ENCODE results near the gene TFF3.

The TFF3 gene

GRCh38 chr21:42300045-42300583, 15.1 kb downstream of the TFF3 start:
- POLR2A ChIA-PET = no interaction called here
- CTCF ChIA-PET = interaction anchor here (1.0 to 3.3 kb wide), 2 partner anchors 11 to 31 kb away, joined by 3 to 23 read pairs; no protein-coding TSS in a partner anchor
- no peak for TF ChIP-seq CTCF (IDR thresholded peaks at IDR 0.05; ENCODE audit: control extremely low read depth, extremely low read depth, low read depth, missing control alignments)
- no peak for DNase-seq (ENCODE audit: extremely low spot score)

- DNase-seq (ENCODE audit: extremely low spot score) = no peak
- POLR2A ChIA-PET = no interaction called here
- no peak for TF ChIP-seq CTCF (IDR thresholded peaks at IDR 0.05; ENCODE audit: control extremely low read depth, extremely low read depth, low read depth, missing control alignments)
- CTCF ChIA-PET = interaction anchor here (1.0 to 3.3 kb wide), 2 partner anchors 11 to 31 kb away, joined by 3 to 23 read pairs; no protein-coding TSS in a partner anchor
Measured at GRCh38 chr21:42299324-42300044, 15.7 kb downstream of the TFF3 start.

DNA sequence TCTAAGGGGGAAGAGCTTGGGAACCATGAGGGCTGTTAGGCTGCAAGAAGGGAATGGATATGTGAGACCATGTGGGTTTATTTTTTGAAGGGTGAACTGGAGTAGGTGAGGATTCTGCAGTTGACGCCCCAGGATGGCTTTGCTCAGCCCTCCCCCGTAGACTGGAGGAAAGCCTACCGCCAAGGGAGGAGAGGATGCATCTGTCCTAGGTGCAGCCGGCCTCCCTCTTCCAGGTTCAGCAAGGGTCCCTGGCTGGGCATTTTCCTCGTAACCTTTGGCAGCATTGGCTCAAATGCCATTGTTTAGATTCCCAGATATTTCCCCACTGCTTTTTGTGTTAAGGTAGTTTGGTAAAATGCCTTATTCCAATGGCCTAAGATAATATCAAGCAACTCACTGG, 16.6 kb downstream of the TFF3 start:
- no peak for DNase-seq (ENCODE audit: extremely low spot score)
- TF ChIP-seq CTCF (IDR thresholded peaks at IDR 0.05; ENCODE audit: control extremely low read depth, extremely low read depth, low read depth, missing control alignments) = no peak
- CTCF ChIA-PET = interaction anchor here (2.5 kb wide), 1 partner anchor 11 kb away, joined by 12 read pairs; no protein-coding TSS in a partner anchor
- POLR2A ChIA-PET = no interaction called here

GRCh38 chr21:42298237-42298636, 17.0 kb downstream of the TFF3 start:
- CTCF ChIA-PET = interaction anchor here (1.2 to 2.5 kb wide), 2 partner anchors 12 to 134 kb away, joined by 4 to 12 read pairs; no protein-coding TSS in a partner anchor
- no peak for TF ChIP-seq CTCF (IDR thresholded peaks at IDR 0.05; ENCODE audit: control extremely low read depth, extremely low read depth, low read depth, missing control alignments)
- POLR2A ChIA-PET = no interaction called here
- DNase-seq (ENCODE audit: extremely low spot score) = no peak

DNA sequence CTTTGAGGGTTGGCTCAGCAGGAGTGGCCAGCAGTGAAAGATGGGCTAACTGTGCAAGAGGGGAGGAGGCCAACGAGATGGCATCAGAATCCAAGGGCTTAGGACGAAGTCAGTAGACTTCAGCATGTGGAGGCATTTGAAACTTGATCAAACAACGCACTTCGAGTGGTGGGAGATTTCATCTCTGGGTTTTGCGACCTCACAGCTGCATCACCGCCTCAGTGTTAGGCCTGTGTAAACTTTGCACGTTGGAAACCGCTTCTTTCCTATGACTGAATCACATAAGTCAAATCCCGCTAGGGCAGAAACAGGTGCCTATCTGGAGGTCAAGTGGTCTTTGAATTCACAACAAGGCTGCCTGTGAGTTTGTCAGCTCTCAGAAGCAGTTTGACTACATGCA, 17.8 kb downstream of the TFF3 start:
- no peak for DNase-seq (ENCODE audit: extremely low spot score)
- no peak for TF ChIP-seq CTCF (IDR thresholded peaks at IDR 0.05; ENCODE audit: control extremely low read depth, extremely low read depth, low read depth, missing control alignments)
- ChIA-PET CTCF (interaction anchor here (0.9 to 2.5 kb wide), 3 partner anchors 11 to 134 kb away, joined by 4 to 12 read pairs (median 4); no protein-coding TSS in a partner anchor), POLR2A (no interaction called here)

DNA sequence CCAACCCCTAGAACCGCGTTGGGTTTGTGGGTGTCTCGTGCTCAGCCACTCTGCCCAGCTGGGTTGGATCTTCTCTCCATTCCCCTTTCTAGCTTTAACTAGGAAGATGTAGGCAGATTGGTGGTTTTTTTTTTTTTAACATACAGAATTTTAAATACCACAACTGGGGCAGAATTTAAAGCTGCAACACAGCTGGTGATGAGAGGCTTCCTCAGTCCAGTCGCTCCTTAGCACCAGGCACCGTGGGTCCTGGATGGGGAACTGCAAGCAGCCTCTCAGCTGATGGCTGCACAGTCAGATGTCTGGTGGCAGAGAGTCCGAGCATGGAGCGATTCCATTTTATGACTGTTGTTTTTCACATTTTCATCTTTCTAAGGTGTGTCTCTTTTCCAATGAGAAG, 18.7 kb downstream of the TFF3 start:
- no peak for TF ChIP-seq CTCF (IDR thresholded peaks at IDR 0.05; ENCODE audit: control extremely low read depth, extremely low read depth, low read depth, missing control alignments)
- no peak for DNase-seq (ENCODE audit: extremely low spot score)
- CTCF ChIA-PET = interaction anchor here (0.9 to 2.5 kb wide), 4 partner anchors 11 to 38 kb away, joined by 4 to 12 read pairs (median 4); no protein-coding TSS in a partner anchor
- POLR2A ChIA-PET = no interaction called here
